Kidney epithelial cell (primary cell): ENCODE results near the gene OTUD5. TPM values are rescaled to one million over a fixed set of nuclear protein-coding genes. Genes with fewer than 3 reads are reported as not detected.
A peak's percentile ranks its signal among the peaks of the same experiment; 100 is the strongest.
"Not testable (repeated sequence)": the region's sequence is repeated elsewhere in the genome, so short reads cannot be mapped to it uniquely, and the experiment has no call there.

Experiments used
- DNase-seq: peaks from one replicate; pipeline ENCODE4 v3.0.0-alpha.2; 2010; ENCODE audit warnings: low read depth
- H3K27me3 ChIP-seq: 2 replicates; pipeline ENCODE4 v1.6.0; 2011; ENCODE audit warnings: low read length; ENCODE audit not compliant: control insufficient read depth, insufficient read depth
- H3K36me3 ChIP-seq: 2 replicates; pipeline ENCODE4 v1.5.1; 2011; ENCODE audit warnings: low read length; ENCODE audit not compliant: control insufficient read depth, insufficient read depth
- H3K4me3 ChIP-seq: 2 replicates; pipeline ENCODE4 v1.5.1; 2011; ENCODE audit warnings: low read depth, mild to moderate bottlenecking, control low read depth, low read length
- CTCF ChIP-seq: IDR thresholded peaks from 2 replicates; pipeline ENCODE4 v1.5.1; 2011; ENCODE audit warnings: mild to moderate bottlenecking, moderate library complexity, low read length, control low read depth, inconsistent platforms; ENCODE audit not compliant: insufficient read depth, poor library complexity, severe bottlenecking
- total RNA-seq: library from RNA; depleted of rRNA; stranded (reverse); fragments of >200 nt; gene quantifications from 2 replicates; pipeline ENCODE4 v1.2.3, GENCODE V29; 2015

OTUD5 gene
- total RNA-seq, 1 donor from 2014 or later, result 51.7 TPM

GRCh38 chrX:48890296-48890925 lies 67.0 kb downstream of the OTUD5 start:
- no peak for TF ChIP-seq CTCF
- no peaks in the 10 kb centered on the region for H3K27me3 ChIP-seq
- H3K36me3 ChIP-seq, result no peaks in the 10 kb centered on the region
- H3K4me3 ChIP-seq, result peak overlapping the region; percentile 43
- DNase-seq, result no peak

GRCh38 chrX:48886586-48886985 lies 70.8 kb downstream of the OTUD5 start:
- H3K27me3 ChIP-seq, DNase-seq, H3K4me3 ChIP-seq, H3K36me3 ChIP-seq: not testable (repeated sequence)

DNA sequence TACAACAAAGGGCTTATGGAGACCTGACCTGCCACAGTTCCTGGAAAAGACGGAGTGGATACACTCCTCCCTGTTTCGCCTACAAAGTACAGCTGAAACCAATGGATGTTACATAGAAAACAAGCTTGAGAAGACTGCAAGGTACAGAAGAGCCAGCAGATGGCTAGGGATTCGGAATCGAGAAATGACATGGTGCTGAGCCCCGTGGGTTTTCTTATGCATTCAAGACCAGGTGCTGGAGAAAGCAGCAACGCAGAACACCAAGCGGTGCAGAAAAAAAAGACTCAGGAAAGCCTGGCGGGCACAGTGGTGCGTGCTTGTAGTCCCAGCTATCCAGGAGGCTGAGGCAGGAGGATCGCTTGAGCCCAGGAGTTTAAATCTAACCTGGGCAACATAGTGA lies 73.7 kb downstream of the OTUD5 start:
- no peak overlapping the region for H3K4me3 ChIP-seq
- no peak for TF ChIP-seq CTCF
- H3K36me3 ChIP-seq, result no peaks in the 10 kb centered on the region
- DNase-seq, result no peak
- H3K27me3 ChIP-seq, result no peaks in the 10 kb centered on the region

DNA sequence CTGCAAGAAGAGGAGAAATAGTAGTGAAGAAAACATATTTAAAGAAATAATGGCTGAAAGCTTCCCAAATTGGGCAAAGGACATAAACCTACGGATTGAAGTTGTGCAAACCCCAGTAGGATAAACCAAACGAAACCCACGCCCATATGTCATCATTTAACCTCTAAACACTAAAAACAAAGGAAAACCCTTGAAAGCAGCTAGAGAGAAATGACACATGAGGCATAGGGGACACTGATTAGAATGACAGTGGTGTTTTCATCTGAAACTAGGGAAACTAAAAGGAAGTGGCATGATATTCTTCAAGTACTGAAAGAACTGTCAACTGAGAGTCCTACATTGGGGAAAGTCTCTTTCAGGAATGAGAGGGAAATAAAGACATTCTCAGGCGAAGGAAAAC lies 80.5 kb downstream of the OTUD5 start:
- DNase-seq, H3K27me3 ChIP-seq, H3K36me3 ChIP-seq, H3K4me3 ChIP-seq: not testable (repeated sequence)

Other genes starting within 250 kb of the OTUD5 start
- not detected in 2 replicates for gene GLOD5, start 195.9 kb downstream of the OTUD5 start, total RNA-seq
- not detected in 2 replicates for gene GATA1, start 171.0 kb downstream of the OTUD5 start, total RNA-seq
- gene HDAC6, start 155.5 kb downstream of the OTUD5 start, total RNA-seq, result 52.5 and 62.6 TPM in 2 replicates
- gene ERAS, start 131.1 kb downstream of the OTUD5 start, total RNA-seq, result not detected in 2 replicates
- 42.5 and 66.6 TPM in 2 replicates for gene PCSK1N, start 122.0 kb downstream of the OTUD5 start, total RNA-seq
- gene TIMM17B, start 59.8 kb downstream of the OTUD5 start, total RNA-seq, result 89.4 and 100 TPM in 2 replicates
- 73.2 and 92.5 TPM in 2 replicates for gene PQBP1, start 59.7 kb downstream of the OTUD5 start, total RNA-seq
- 34.3 and 40.9 TPM in 2 replicates for gene SLC35A2, start 46.0 kb downstream of the OTUD5 start, total RNA-seq
- gene PIM2, start 38.6 kb downstream of the OTUD5 start, total RNA-seq, result 6.8 and 7.9 TPM in 2 replicates
- gene KCND1, start 14.2 kb upstream of the OTUD5 start, total RNA-seq, result 0.67 and 1.6 TPM in 2 replicates
- gene GRIPAP1, start 44.7 kb upstream of the OTUD5 start, total RNA-seq, result 25.8 and 31.1 TPM in 2 replicates
- gene TFE3, start 85.8 kb upstream of the OTUD5 start, total RNA-seq, result 55.6 and 63.3 TPM in 2 replicates
- gene CCDC120, start 101.4 kb upstream of the OTUD5 start, total RNA-seq, result 5.5 and 6.4 TPM in 2 replicates
- gene PRAF2, start 116.4 kb upstream of the OTUD5 start, total RNA-seq, result 16.8 and 18.1 TPM in 2 replicates
- 115 and 117 TPM in 2 replicates for gene WDR45, start 122.3 kb upstream of the OTUD5 start, total RNA-seq
- 26.4 and 35.0 TPM in 2 replicates for gene GPKOW, start 166.1 kb upstream of the OTUD5 start, total RNA-seq
- gene MAGIX, start 205.2 kb upstream of the OTUD5 start, total RNA-seq, result 2.9 and 5.1 TPM in 2 replicates
- gene PLP2, start 214.3 kb upstream of the OTUD5 start, total RNA-seq, result 82.6 and 118 TPM in 2 replicates
- 12.7 and 17.7 TPM in 2 replicates for gene PRICKLE3, start 228.8 kb upstream of the OTUD5 start, total RNA-seq
- gene SYP, start 242.6 kb upstream of the OTUD5 start, total RNA-seq, result 0.27 and 1.0 TPM in 2 replicates